ENCODE measurements around the gene SOX9. TPM values are rescaled to one million over a fixed set of nuclear protein-coding genes. Genes with fewer than 3 reads are reported as not detected.
"Not testable (repeated sequence)": the region's sequence is repeated elsewhere in the genome, so short reads cannot be mapped to it uniquely, and the experiment has no call there.

Gene SOX9
- total RNA-seq, 4 donors from 2014 or later: 0.31 to 1.0 (median 0.56) TPM

DNA sequence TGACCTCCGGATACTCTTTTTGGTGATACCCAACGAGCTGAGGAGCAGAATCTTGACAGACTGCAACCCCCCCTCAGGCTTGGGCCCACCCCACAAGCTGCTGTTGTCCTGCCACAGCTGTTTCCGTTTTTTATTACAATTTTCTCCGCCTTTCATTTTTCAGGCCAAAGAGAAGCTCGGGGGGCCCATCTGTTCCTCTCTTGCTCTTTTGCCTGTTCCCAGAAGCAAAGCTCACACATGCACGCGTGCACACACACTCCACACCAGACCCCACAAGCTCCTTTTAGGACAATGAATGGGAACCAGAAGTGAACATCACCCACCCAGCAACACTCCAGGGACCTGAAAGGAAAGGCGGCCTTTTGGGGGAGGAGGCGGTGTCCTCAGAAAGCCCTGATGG, 16.3 kb downstream of the SOX9 start:
- TF ChIP-seq POLR2A (IDR thresholded peaks at IDR 0.05): no peak
- TF ChIP-seq, protein P1, sequence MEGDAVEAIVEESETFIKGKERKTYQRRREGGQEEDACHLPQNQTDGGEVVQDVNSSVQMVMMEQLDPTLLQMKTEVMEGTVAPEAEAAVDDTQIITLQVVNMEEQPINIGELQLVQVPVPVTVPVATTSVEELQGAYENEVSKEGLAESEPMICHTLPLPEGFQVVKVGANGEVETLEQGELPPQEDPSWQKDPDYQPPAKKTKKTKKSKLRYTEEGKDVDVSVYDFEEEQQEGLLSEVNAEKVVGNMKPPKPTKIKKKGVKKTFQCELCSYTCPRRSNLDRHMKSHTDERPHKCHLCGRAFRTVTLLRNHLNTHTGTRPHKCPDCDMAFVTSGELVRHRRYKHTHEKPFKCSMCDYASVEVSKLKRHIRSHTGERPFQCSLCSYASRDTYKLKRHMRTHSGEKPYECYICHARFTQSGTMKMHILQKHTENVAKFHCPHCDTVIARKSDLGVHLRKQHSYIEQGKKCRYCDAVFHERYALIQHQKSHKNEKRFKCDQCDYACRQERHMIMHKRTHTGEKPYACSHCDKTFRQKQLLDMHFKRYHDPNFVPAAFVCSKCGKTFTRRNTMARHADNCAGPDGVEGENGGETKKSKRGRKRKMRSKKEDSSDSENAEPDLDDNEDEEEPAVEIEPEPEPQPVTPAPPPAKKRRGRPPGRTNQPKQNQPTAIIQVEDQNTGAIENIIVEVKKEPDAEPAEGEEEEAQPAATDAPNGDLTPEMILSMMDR (IDR thresholded peaks at IDR 0.05 in 4 of 5, conservative IDR thresholded peaks at IDR 0.05 in 1 of 5): no peak
- Histone ChIP-seq H3K27me3 (peaks cover 0 to 12% (median 0%) of the 10 kb centered on the region in 3 donors), H3K27ac (no peak overlapping the region), H3K4me3 (no peak overlapping the region), H3K36me3 (no peaks in the 10 kb centered on the region), H3K9me3 (no peaks in the 10 kb centered on the region), H3K4me1 (no peaks in the 10 kb centered on the region)
- DNase-seq (no peak), ATAC-seq (no peak)
- in situ Hi-C loops (cut with MboI; ENCODE audit: low sequenced_read_pairs in 4 of 4) (no loop called here), intact Hi-C loops (cut with DNase I; ENCODE audit: low total_unique reads) (no loop called here)

DNA sequence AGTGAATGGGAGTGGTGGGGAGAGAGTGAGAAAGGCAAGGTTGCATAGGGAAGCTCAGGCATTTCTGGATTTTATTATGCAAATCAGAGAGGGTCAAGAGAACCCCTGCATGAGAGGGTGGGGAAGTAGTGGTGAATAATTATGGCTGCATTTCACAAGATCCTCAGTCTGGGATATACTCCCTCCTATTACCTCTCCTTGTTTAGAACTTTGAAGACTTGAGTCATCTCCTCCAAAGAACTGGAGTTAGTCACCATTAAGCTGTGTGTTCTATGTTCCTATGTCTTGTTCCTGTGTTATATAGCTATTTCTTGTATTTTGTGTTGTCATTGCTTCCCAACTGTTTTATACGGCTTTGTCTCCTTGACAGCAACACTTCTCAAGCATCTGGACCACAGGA, 18.4 kb downstream of the SOX9 start:
- intact Hi-C loops (cut with DNase I; ENCODE audit: low total_unique reads) (no loop called here), in situ Hi-C loops (cut with MboI; ENCODE audit: low sequenced_read_pairs in 4 of 4) (no loop called here)
- no peak for DNase-seq
- Histone ChIP-seq H3K4me3 (no peak overlapping the region), H3K36me3 (no peaks in the 10 kb centered on the region), H3K4me1 (no peaks in the 10 kb centered on the region), H3K27ac (no peak overlapping the region), H3K9me3 (no peaks in the 10 kb centered on the region), H3K27me3 (peaks cover 0 to 12% (median 0%) of the 10 kb centered on the region in 3 donors)
- no peak for TF ChIP-seq POLR2A (IDR thresholded peaks at IDR 0.05)
- TF ChIP-seq, protein P1 (IDR thresholded peaks at IDR 0.05 in 4 of 5, conservative IDR thresholded peaks at IDR 0.05 in 1 of 5): no peak
- ATAC-seq: no peak

DNA sequence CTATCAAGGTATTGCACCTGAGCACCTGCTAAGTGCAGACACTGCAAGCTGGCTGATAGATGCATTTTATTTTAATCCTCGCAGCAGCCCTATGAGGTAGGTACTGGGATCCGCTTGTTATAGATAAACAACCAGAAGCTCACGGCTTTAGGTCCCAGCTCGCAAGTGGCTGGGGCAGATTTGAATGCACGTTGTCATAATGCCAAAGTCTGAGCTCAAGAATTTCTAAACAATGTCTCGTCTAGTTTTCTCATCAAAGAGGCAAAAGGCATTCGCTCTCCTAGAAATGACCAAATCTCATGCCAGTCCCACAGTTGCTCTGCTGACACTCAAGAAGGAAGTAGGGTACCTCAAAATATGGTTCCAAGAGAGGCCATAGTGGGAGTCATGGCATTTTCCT, 20.5 kb downstream of the SOX9 start:
- Histone ChIP-seq H3K36me3 (no peaks in the 10 kb centered on the region), H3K27ac (no peak overlapping the region), H3K27me3 (no peaks in the 10 kb centered on the region), H3K9me3 (no peaks in the 10 kb centered on the region), H3K4me3 (no peak overlapping the region), H3K4me1 (no peaks in the 10 kb centered on the region)
- in situ Hi-C loops (cut with MboI; ENCODE audit: low sequenced_read_pairs in 4 of 4): no loop called here
- intact Hi-C loops (cut with DNase I; ENCODE audit: low total_unique reads): no loop called here
- TF ChIP-seq, protein P1 (IDR thresholded peaks at IDR 0.05 in 4 of 5, conservative IDR thresholded peaks at IDR 0.05 in 1 of 5): no peak
- DNase-seq: no peak
- ATAC-seq: no peak

DNA sequence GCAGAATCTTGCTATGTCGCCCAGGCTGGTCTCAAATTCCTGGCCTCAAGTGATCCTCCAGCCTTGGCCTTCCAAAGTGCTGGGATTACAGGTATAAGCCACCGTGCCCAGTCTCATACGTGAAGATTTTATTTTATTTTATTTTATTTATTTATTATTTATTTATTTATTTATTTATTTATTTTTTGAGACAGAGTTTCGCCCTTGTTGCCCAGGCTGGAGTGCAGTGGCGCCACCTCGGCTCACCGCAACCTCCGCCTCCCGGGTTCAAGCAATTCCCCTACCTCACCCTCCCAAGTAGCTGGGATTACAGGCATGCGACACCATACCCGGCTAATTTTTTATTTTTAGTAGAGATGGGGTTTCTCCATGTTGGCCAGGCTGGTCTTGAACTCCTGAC, 21.3 kb downstream of the SOX9 start:
- DNase-seq; H3K4me1 ChIP-seq; intact Hi-C loops (cut with DNase I; ENCODE audit: low total_unique reads); ATAC-seq; H3K4me3 ChIP-seq; in situ Hi-C loops (cut with MboI; ENCODE audit: low sequenced_read_pairs in 4 of 4); H3K9me3 ChIP-seq; H3K27me3 ChIP-seq; H3K36me3 ChIP-seq; H3K27ac ChIP-seq: not testable (repeated sequence)

DNA sequence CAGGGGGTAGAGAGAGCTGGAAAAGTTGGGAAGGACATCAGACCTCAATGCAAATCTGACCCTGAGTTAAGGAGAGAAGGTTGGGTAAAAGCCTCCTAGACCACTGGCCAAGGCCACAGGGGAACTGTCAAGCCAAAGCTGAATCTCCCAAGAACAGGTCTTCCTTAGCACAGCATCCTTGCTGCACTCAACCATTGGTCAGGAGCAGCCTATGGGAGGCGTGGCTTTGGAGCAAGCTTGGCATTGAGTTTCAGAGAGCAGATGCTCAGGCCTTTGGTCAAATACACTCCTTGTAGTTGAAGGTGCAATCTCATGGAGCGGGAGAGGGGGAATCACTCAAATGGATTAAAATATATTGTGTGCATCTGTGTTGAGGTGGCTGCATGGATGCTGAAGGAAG, 21.8 kb downstream of the SOX9 start:
- in situ Hi-C loops (cut with MboI; ENCODE audit: low sequenced_read_pairs in 4 of 4): no loop called here
- TF ChIP-seq, protein P1 (IDR thresholded peaks at IDR 0.05 in 4 of 5, conservative IDR thresholded peaks at IDR 0.05 in 1 of 5): no peak
- TF ChIP-seq POLR2A (IDR thresholded peaks at IDR 0.05): no peak
- Histone ChIP-seq H3K27me3 (no peaks in the 10 kb centered on the region), H3K36me3 (no peaks in the 10 kb centered on the region), H3K27ac (no peak overlapping the region), H3K4me3 (no peak overlapping the region), H3K4me1 (no peaks in the 10 kb centered on the region), H3K9me3 (no peaks in the 10 kb centered on the region)
- no peak for DNase-seq
- intact Hi-C loops (cut with DNase I; ENCODE audit: low total_unique reads): no loop called here
- no peak for ATAC-seq
